A204.1 (cell line): ENCODE measurements around the gene CTDNEP1.

Experiments used
- FAIRE-seq: peaks from 2 replicates; lab custom pipeline; 2012; peaks lifted over from hg19 to GRCh38; lab: Jason Lieb, UNC

CTDNEP1 gene

DNA sequence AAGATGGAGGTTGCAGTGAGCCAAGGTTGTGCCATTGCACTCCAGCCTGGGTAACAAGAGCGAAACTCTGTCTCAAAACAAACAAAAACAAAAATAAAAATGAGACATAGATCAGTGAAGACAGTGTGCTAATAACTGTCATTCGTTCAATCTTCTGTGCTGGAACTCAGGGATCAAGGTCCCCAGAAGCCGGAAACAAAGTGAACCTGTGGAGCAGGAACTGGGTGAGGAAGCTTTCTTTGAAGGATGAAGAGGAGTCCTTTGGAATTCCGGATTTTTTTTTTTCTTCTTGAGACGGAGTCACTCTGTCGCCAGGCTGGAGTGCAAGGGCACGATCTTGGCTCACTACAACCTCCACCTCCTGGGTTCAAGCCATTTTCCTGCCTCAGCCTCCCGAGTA, 27.9 kb upstream of the CTDNEP1 start:
- no peak for FAIRE-seq

- no peak for FAIRE-seq
These were observed 15.2 kb upstream of the CTDNEP1 start for GRCh38 chr17:7266784-7267183.

DNA sequence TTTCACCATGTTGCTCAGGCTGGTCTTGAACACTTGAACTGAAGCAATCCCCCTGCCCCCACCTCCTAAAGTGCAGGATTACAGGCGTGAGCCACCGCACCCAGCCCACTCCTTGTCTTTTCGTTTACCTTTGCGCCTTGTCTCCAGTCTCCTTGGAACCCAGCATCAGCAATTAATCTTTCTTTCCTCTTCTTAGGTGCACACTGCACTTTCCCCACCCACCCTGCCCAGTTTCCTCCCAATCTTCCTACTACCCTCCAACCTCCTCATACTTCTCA, 12.2 kb upstream of the CTDNEP1 start:
- FAIRE-seq, result no peak

DNA sequence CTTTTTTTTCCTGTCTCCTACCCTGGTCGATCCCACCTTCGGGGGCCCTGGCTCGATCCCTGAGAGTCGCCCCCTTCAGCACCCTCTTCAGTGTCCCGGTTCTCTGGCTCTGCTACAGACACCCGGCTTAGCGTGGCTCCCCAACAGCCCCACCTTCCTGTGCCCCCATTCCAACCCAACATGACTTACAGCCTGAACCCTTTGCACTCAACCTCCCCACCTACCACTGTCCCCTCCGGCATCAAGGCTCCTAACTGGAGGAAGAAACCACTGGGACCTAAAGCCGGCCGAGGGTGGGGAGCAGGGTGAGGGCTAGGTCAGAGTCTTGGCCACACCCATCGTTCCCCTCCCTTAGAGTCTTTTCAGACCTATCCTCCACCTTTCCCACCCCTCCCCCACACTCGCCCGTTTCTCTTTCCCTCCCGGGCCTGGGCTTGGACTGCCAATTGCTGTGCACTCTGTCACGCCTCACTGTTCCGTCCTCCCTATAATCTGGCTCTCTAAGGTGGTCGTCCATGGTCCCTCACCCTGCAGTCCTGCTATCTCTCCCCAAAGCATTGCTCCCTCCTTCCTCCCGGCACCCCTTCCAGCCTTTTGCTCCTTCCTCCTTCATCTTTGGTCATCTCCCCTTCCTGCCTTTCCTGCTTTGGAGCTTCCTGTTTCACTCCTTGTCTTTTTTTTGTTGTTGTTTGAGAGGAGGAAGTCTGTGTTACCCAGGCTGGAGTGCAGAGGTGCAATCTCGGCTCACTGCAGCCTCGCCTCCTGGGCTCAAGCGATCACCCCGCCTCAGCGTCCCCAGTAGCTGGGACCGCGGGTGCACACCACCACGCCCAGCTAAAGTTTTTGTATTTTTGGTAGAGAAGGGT, 11.6 kb upstream of the CTDNEP1 start:
- FAIRE-seq, result no peak

DNA sequence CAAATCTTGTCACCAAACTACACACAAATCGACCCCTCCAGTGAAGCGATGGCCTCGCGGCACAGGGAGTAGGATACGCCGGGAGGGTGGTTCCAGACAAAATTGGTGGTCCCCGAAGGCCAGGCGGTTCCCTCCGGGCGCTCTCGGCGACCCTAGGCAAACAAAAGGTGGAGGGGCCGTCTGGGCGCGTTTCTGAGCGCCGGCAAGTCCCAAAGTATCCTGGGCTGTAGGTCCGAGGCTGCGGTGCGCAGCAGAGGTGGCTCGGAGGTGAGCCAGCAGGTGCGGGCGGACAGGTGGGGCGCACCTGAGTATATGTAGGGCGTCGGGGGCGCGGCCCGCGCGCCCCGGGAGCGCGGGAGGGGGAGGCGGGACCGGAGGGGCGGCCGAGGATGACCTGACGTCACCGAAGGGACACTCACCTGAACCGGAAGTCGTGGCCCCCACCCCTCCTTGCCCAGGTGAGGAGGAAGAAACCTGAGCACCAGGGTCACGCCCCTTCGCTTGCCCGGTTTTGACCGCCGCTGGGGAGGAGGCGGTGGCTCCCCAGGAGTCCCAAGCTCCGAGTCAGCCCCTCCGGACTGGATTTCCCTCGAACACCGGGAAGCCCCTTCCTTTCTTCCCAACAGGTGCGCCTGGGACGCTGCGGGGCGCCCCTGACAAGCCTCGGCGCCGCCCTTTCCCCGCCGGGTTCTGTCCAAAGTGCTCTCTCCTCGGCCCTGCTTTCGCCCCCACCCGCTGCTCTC, 10.8 kb upstream of the CTDNEP1 start, which contains the start of gene CLDN7:
Gene CLDN7, minus strand, starts transcription at position 287 of the 743 bp plus-strand sequence. CDS start 435 bp downstream, outside the sequence.
- no peak for FAIRE-seq

DNA sequence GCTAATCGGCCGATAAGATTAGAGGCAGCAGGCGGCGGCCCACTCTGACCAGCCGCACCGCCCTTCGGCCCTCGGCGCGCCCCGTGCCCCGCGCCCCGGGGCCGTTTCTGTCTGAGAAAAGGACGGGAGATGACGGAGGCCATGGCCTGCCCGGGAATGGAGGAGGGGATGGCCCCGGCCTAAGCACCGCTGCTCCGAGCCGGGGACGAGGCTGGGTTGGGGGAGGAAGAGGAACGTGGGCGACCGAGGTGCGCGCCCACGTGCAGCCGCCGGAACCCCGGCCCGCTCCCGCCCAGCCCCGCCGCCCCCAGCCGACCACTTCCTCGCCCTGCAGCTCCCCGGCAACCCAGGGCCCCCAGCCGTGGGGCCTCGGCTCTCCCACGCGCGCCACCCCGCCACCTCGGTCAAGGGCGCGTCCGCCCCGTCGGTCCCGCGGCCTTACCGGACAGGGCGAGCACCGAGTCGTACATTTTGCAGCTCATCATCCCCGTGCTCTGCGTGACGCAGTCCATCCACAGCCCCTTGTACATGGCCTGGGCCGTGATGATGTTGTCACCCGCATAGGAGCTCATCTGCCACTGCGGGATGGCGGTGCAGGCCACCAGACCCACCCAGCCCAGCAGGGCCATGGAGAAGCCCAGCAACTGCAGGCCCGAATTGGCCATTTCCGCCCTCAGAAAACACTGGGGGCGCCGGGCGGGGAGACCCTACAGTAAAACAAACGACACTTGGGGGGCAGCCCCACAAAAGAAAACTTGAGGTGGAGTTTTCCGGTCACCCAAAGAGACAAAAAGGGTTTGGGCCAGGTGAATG, 10.1 kb upstream of the CTDNEP1 start:
- FAIRE-seq, result no peak

GRCh38 chr17:7260651-7261378, 9.3 kb upstream of the CTDNEP1 start:
- no peak for FAIRE-seq

- FAIRE-seq, result no peak
These were observed 8.6 kb upstream of the CTDNEP1 start for GRCh38 chr17:7260151-7260550.

GRCh38 chr17:7259555-7259889, 8.0 kb upstream of the CTDNEP1 start:
- no peak for FAIRE-seq

DNA sequence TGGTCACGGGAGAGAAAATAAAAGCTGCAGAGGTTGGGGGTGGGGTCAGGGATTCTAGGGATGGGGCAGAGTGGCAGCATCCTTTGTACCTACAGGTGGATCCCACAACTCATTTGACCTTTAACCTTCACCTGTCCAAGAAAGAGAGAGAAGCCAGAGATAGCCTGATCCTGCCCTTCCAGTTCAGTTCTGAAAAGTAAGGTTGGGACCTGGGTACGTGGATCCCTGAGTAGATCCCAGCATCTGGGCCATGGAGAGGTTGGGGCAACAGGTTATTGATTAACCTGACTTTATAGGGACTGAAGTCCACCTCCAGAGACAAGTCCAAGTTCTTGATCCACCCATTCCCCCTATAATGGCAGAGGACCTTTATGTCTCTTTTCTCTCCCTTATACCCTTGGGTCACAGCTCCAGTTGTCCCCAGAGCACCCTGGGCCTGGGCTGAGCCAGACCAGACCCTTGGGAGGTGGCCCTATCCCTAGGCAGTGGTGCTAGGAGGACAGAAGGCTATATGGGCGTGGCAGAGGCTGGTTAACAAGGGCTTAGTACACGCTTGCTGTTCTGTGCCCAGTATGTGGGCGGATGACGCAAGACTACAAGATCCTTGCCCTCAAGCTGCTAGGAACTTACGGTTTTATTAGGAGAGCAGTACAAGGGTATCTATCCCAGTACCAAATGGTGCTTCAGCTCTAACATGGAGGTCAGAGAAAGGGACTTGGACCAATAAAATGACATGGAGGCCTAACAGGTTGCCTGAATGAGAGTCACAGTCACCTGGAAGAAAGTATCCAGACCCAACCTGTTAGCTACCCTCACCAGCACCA, 7.4 kb upstream of the CTDNEP1 start:
- no peak for FAIRE-seq

DNA sequence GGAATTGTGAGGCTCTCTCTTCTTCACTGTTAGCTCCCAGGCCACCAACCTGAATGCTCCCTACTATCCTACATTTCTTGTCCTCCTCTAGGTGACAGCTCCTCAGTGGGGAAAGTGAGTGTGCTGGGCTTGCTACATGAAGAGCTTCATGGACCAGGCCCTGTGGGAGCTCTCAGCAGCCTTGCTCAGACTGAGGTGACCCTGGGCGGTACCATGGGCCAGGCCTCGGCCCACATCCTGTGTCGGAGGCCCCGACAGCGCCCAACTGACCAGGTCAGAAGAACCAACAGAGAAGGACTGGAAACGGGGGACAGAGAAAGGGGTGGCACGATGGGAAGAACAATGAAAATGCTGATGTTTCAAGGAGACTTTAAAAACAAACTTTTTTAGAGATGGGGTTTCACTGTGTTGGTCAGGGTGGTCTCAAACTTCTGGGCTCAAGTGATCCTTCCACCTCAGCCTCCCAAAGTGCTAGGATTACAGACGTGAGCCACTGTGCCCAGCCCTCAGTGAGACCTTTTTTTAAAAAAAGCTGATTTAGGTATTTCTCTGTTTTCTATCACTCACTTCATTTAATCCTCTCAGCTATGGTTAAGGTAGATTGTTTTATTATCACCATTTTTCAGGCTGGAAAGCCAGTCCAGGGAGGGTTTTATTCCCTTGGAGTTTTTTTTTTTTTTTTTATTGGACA, 5.4 kb upstream of the CTDNEP1 start:
- FAIRE-seq, result no peak

- no peak for FAIRE-seq
These were observed 3.0 kb upstream of the CTDNEP1 start for GRCh38 chr17:7254511-7254910.

DNA sequence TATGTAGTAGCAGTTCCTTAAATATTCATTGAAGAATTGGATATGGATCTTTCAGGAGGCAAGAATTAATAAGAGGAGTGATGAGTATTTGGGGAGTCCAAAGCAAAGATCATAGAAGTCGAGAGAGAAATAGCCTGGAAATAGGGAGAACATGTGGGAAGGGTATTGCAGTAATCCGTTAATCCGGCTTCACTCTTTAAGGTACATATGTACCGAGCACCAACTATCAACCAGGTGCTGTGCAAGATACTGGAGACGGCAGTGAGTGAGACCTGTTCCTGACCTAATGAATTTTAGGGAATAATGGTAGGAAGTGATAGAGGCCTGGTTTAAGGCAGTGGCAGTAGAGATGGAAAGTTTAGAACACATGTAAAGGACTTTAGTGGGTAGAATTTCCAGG, 1.5 kb upstream of the CTDNEP1 start:
- FAIRE-seq, result no peak

DNA sequence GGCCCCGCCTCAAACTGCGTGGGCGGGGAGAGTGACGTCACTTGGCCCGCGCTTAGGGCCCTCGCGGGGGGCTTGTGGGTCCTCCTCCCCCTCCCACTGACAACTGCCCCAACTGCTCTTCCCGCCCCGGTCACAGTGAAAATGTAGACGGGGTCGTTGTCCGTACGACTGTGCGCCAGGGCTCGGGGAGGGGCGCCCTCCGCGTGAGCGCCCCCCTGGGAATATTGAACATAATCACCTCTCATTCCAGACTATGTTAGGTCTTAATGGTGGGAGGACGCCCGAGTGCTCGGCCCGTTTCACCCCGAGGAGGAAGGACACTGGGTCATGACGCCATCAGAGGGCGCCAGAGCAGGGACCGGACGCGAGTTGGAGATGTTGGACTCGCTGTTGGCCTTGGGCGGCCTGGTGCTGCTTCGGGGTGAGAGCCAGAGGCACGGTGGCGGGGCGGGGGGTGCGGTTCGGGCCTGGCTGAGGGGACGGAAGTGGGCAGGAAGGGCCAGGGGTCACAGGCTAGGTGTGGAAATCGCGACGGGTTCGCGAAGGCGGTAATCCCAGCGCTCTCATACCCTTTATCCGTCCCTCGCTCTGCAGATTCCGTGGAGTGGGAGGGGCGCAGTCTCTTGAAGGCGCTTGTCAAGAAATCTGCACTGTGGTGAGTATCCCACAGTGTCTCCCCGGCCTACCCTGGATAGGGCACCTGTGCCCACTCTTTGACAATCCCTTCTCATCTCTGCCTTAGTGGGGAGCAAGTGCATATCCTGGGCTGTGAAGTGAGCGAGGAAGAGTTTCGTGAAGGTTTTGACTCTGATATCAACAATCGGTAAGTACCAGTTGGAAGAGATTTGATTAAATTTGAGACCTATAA, 876 bp upstream of the CTDNEP1 start, which contains the start of gene ELP5:
Gene ELP5, plus strand, starts transcription at position 40 of the 868 bp plus-strand sequence. Its CDS starts 336 bp downstream, at position 376.
- no peak for FAIRE-seq

GRCh38 chr17:7250695-7251627, 573 bp downstream of the CTDNEP1 start:
- FAIRE-seq, result no peak

GRCh38 chr17:7249830-7250229, 1.7 kb downstream of the CTDNEP1 start:
- FAIRE-seq, result no peak

- no peak for FAIRE-seq
These were observed 2.3 kb downstream of the CTDNEP1 start for GRCh38 chr17:7249214-7249613.

GRCh38 chr17:7248796-7249195, 2.7 kb downstream of the CTDNEP1 start:
- FAIRE-seq, result no peak

- no peak for FAIRE-seq
These were observed 4.8 kb downstream of the CTDNEP1 start for GRCh38 chr17:7246779-7247178.
